GM12874 (cell line): Measurements from ENCODE around the gene HDHD3.

ENCODE experiments used
- CTCF ChIP-seq: IDR thresholded peaks from 2 replicates; pipeline ENCODE4 v1.5.1; 2011; ENCODE audit warnings: low read depth, mild to moderate bottlenecking, control low read depth, low read length, moderate library complexity; ENCODE audit not compliant: insufficient read depth

HDHD3 gene

GRCh38 chr9:113372059-113372458, 4.7 kb downstream of the HDHD3 start:
- no peak for TF ChIP-seq CTCF

GRCh38 chr9:113370806-113371325, 5.9 kb downstream of the HDHD3 start:
- TF ChIP-seq CTCF, result no peak

GRCh38 chr9:113369855-113370140, 7.0 kb downstream of the HDHD3 start:
- TF ChIP-seq CTCF, result no peak

GRCh38 chr9:113368982-113369854, 7.6 kb downstream of the HDHD3 start:
- TF ChIP-seq CTCF, result no peak

- TF ChIP-seq CTCF, result no peak
Observed at GRCh38 chr9:113368348-113368981, 8.3 kb downstream of the HDHD3 start.

- TF ChIP-seq CTCF, result no peak
Observed at GRCh38 chr9:113364951-113365350, 11.8 kb downstream of the HDHD3 start.

- TF ChIP-seq CTCF, result no peak
Observed at GRCh38 chr9:113363336-113363735, 13.4 kb downstream of the HDHD3 start.
